PFSK-1 (cell line): ENCODE measurements around the gene ACADL.

Experiments used
- FOXP2 ChIP-seq: optimal IDR thresholded peaks from 2 replicates; pipeline ENCODE3; 2011; ENCODE audit warnings: borderline replicate concordance, control low read depth, inconsistent platforms; ENCODE audit not compliant: insufficient read depth; ENCODE audit errors: extremely low read length, extremely low read depth
- POLR2AphosphoS5 ChIP-seq: IDR thresholded peaks from 2 replicates; pipeline ENCODE4 v1.6.1; 2012; ENCODE audit warnings: low read depth, mild to moderate bottlenecking, control low read depth, low read length, moderate library complexity
- REST ChIP-seq, 2 experiments: IDR thresholded peaks; 2 replicates each; pipeline versions ENCODE4 v1.6.1 to v1.8.0; 2011 to 2012; ENCODE audit warnings: low read depth in 2 of 2, low read length in 2 of 2, control low read depth in 1 of 2, inconsistent platforms in 1 of 2, mild to moderate bottlenecking in 1 of 2, moderate library complexity in 1 of 2; ENCODE audit not compliant: insufficient read depth in 1 of 2
- SIN3A ChIP-seq: IDR thresholded peaks from 2 replicates; pipeline ENCODE4 v1.6.1; 2012; ENCODE audit warnings: mild to moderate bottlenecking, low read length, moderate library complexity, borderline replicate concordance; ENCODE audit not compliant: insufficient read depth
- TAF1 ChIP-seq: IDR thresholded peaks from 2 replicates; pipeline ENCODE4 v1.6.1; 2012; ENCODE audit warnings: low read length, control low read depth, borderline replicate concordance; ENCODE audit not compliant: insufficient read depth

GRCh38 chr2:210233487-210233886 lies 8.2 kb upstream of the ACADL start:
- TF ChIP-seq POLR2AphosphoS5: no peak
- TF ChIP-seq TAF1: no peak
- no peak for TF ChIP-seq SIN3A
- no peak for TF ChIP-seq REST (IDR thresholded peaks at IDR 0.05; ENCODE audit: insufficient read depth in 1 of 2, low read depth in 2 of 2, low read length in 2 of 2)
- no peak for TF ChIP-seq FOXP2
